ENCODE measurements around the gene TRIP4. TPM values are rescaled to one million over a fixed set of nuclear protein-coding genes. Genes with fewer than 3 reads are reported as not detected.

Gene TRIP4
- total RNA-seq, 1 donor from 2014 or later = 25.4 TPM

DNA sequence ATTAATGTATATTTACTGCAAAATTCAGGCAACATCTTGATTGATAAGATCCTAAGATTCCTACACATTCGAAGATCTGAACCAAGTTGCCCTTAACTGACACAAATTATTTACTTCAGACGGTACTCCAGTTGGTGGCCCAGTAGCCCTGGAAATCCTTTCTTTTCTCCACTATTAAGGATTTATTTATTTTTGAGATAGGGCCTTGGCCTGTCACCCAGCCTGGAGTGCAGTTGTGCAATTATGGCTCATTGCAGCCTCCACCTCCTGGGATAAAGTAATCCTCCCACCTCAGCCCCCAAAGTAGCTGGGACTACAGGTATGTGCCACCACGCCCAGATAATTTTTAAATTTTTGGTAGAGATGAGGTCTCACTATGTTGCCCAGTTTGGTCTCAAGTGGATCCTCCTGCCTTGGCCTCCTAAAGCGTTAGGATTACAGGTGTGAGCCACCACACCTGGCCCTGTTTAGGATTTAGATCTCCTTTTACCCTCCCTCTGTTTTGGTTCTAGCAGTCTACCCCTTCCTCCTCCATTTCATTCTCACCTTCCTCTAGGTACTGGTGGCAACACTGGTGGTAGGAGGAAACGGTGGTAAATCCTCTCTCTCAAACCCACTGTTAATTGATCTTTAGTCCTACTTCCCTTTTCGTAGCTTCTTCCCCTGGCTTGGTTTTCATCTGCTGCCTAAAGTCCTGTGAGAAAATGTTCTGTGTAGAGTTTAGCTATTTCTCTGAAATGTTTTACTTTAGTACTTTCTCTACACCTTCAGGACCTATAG, 60.1 kb downstream of the TRIP4 start:
- no peak for DNase-seq (ENCODE audit: low spot score)

GRCh38 chr15:64452988-64453688, 65.5 kb downstream of the TRIP4 start:
- DNase-seq (ENCODE audit: low spot score) = no peak

DNA sequence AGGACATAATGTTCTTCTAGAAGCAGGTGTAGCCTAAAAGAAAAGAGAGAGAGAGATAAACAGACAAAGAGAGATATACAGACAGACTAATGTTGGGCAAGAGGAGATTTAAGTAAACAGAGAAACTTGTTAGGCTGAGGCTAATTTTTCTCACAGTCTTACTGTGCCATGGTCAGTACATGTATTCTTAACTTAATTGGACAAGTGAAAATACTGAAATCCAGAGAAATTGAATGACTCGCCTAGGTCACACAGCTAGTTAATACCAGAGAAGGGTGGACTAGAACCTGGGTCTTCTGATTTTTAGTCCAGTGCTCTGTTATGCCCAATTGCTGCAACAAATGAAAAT, 66.0 kb downstream of the TRIP4 start:
- no peak for DNase-seq (ENCODE audit: low spot score)

- DNase-seq (ENCODE audit: low spot score) = no peak
These were observed 66.6 kb downstream of the TRIP4 start for GRCh38 chr15:64454282-64454681.

DNA sequence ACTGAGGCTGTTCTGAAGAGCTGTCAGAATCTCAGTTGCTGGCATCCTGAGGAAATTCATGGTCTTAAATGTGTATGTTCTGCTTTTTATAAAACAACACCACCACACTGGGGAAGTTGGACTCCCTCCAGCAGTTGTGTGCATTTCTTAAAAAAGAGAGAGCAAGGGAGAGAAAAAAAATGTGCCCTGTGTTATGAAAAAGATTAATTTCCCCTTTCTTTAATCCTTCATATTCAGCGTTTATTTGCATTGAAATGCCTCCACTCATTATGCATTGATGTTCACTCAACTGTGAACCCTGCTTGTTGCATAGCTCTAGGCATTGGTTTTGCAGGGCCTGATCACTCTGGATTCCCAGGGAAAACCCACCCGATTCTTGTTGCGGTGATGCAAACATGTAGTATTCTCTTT, 68.3 kb downstream of the TRIP4 start:
- DNase-seq (ENCODE audit: low spot score) = no peak

GRCh38 chr15:64456634-64457108, 69.0 kb downstream of the TRIP4 start:
- DNase-seq (ENCODE audit: low spot score) = no peak

DNA sequence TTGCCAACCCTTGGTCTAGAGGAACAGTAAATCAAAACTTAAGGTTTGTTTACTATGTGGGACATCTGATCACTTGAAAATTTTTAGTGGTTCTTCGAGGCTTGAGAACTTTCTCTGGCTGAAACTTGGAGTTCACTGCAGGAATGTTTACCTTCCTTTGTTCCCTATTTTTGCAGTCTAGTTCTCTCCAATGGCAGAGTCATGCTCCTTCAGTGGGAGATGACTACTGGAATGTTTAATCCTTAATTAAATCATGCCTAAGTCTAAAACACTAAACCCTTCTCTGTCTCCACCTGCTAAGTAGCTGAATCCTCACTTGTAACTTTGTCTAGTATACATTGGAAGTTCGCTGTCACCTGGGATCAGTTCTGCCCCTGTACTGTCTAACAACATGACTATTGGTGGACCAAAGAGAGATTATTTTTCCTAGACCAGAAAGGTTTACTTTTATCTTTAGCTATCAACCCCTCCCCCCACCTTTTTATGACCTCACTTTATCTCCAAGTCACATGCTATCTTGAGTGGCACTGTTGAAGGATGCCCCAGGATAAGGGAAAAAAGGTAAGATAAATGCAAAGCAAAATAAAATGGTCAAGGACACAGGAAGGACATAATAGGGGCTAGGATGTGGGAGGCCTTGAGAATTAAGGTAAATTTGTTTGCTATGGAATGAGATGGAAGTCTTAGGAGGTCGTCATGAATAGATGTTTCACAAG, 71.6 kb downstream of the TRIP4 start:
- no peak for DNase-seq (ENCODE audit: low spot score)

DNA sequence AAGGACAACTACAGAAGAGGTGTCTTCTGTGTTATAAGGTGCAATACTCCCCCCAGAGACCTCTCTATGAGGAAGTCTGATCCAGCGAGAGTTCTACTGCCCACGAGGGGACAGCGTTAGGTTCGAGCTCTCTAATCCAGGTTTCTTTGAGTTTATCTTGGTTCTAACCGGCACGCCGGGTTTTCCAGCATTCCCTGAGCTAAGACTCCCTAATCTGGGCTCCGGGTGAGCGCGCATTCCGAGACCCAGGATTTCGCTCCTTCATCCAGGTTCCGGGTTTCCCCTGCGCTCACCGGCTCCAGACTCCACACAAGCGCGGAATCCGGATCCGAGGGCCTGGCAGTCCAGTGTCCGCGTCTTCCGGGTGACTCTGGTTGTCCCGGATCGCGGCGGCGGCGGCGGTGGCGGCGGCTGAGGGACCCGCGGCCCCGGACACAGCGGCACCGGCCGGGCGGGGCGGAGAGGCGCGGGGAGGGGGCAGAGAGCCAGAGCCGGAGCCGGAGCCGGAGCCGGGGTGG, 72.6 kb downstream of the TRIP4 start, which contains the start of gene ZNF609:
Gene ZNF609 (plus strand): TSS at position 373 of the 518 bp plus-strand sequence. CDS start 38,842 bp downstream, outside the sequence.
- DNase-seq (ENCODE audit: low spot score) = peak; percentile 97

- DNase-seq (ENCODE audit: low spot score) = no peak
These were observed 73.4 kb downstream of the TRIP4 start for GRCh38 chr15:64460724-64461720.

GRCh38 chr15:64461721-64462162, 74.1 kb downstream of the TRIP4 start:
- no peak for DNase-seq (ENCODE audit: low spot score)

DNA sequence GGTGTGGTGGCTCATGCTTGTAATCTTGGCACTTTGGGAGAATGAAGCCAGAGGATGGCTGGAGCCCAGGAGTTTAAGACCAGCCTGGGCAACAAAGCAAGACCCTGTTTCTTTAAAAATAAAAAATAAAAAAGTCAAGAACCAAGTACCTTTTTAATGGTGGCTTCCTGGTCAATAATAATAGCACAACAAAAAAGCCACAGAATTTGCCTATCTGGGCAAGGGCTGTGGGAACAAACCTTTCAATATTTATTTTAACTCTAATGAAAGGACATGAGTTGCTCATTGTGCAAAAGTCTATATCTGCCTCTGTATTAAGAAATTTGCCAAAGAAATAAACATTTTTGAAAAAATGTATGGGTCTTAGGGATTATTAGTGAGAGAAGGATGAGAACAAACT, 74.9 kb downstream of the TRIP4 start:
- DNase-seq (ENCODE audit: low spot score) = no peak

DNA sequence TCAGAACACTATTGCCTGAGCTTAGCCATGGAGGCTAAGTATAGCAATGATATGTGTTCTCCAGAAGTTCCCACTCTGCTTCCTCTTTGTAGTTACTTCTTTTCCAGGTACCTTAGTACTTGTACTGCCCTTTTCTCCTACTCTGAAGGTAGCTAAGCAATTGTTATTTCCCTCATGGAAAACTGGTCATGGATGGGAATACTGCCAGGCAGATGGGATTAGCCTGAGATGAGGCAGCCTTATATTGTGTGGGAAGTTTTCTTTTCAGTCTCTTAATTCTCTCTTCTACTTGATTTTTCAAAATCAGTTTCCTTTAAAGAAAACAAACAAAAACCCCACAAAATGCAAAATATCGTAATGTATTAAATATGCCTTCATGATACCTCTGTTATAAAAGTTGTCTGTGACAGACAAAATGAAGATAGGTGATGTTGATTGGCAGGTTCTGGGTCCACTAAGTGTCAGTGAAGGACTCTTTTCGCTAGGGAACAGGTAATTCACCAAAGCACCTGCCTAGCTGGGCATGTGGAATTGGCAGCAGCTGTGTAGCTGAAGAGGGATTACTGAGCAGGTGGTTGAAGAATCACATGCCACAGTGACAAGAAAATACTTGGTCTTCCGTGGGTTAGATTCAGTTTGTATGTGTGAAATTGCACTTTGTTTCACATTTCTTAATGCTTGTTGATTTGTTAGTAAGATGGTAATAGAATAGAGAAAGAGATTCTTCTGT, 76.8 kb downstream of the TRIP4 start:
- no peak for DNase-seq (ENCODE audit: low spot score)

DNA sequence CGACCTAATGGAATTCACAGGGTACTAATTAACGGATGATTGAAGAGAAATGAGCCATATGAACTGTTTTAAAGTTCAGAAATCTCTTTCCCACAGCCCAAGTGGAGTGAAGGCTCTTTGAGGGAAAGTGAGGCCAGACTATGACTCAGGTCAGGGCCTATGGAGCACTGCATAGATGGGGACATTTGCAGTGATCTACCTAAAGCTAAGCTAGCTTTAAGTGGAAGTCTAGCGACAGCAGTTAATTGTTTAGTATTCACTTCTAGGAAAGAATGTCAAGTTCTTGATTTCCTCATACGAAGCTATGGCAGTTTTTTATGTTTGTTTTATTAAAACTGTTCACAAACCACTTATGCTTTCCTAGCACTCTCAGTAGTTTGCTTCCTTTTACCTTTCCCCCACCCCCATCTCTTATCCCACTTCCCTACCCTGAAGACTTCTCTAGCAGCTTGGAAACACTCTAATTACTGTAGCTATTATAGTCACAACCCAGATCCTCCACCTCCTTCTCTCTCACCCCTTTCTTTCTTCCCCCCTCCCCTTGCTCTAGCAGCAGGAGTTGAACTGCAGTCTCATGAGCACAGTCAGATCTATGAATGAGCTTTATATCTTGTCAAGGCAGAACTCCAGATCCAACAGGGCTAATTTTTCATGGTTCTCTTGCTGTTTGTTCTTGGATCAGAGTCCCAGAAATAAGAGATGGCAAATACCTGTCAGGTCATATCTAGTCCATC, 78.9 kb downstream of the TRIP4 start:
- no peak for DNase-seq (ENCODE audit: low spot score)

DNA sequence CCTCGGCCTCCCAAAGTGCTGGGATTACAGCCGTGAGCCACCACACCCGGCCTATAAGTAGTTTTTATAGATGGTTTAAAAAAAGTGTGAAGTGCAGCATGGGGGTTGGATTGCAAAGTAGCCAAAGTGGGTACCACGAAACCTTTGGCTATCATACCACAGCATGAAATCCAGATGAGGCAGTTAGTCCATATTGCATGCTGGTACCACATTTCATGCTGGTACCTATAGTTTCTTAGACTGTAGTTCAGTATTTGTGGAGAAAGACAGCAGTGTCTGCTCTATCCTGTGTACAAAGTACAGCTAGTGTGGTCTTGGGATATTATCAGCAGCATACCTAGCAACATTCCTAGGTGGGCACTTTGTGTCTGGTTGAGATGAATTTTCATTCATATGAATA, 84.5 kb downstream of the TRIP4 start:
- DNase-seq (ENCODE audit: low spot score) = no peak

GRCh38 chr15:64474846-64475245, 87.2 kb downstream of the TRIP4 start:
- DNase-seq (ENCODE audit: low spot score) = no peak

DNA sequence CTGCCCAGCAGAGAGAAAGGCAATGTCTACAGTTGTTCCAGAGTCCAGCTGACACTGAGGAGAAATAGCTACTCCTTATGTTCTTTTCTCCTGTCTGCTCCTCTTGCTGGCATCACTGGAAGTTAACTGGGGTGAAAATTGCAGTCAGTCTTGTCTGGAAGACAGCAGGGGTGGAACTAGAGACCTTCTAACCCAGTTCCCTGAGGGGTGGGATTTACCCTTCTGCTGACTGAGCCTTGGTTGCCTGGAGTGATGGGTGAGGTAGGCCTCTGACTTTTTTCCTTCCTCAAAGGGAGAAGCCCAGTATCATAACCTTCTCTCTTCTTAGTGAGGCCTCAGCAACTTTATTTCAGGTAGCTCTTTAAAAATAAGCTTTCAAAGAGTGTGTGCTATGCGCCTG, 88.9 kb downstream of the TRIP4 start:
- no peak for DNase-seq (ENCODE audit: low spot score)

GRCh38 chr15:64478863-64479262, 91.2 kb downstream of the TRIP4 start:
- DNase-seq (ENCODE audit: low spot score) = no peak

- DNase-seq (ENCODE audit: low spot score) = no peak
These were observed 93.3 kb downstream of the TRIP4 start for GRCh38 chr15:64480891-64481290.

GRCh38 chr15:64483749-64484148, 96.1 kb downstream of the TRIP4 start:
- DNase-seq (ENCODE audit: low spot score) = no peak
